Suppressor macrophage (primary cell): ENCODE data around the gene TRAM2.

Experiments
- DNase-seq, 4 experiments: peaks; one replicate each; pipeline ENCODE4 v3.0.0-alpha.2; 2020 to 2022

Gene TRAM2

DNA sequence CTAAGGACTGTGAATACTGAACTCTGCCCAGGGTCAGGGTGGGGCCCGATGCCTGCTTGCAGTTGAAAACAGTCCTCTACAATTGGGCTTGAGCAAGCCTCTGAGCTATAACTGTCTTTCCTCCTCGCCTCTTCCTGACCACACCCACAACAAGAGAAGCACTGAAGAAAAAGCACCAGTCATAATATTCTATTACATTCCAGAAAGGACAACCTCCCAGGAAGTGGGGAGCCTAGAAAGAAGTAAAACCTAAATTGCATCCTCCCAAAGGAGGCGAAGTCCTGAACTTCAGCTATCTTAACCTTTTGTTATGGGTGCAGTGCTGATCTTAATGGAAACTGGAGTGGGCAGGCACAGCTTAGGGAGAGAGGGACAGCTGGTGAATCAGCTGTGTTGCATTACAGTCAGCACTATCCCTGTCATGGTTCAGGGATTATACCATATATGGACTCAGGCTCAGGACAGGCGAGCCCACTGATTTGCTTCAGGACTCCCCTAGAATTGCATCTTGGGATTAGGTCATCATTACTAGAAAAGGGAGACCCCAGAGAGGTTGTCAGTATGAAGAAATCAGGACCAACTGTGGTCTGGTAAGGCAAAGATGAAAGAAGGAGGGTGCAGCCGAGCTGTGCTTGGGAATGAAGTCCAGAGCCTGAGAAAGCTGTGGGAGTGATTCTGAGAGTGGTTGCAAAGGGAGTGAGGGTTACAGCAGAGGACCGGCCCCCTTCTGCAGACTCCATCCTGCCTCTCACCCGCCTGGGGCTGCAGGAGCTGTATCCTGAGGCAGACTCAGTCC is 18.3 kb upstream of the TRAM2 start:
- peak; percentile 76 to 94 (median 82) for DNase-seq

- DNase-seq = no peak
These were observed 17.4 kb upstream of the TRAM2 start for GRCh38 chr6:52594221-52594620.

- no peak for DNase-seq
These were observed 15.0 kb upstream of the TRAM2 start for GRCh38 chr6:52591832-52592231.

GRCh38 chr6:52590152-52590891 is 13.5 kb upstream of the TRAM2 start:
- DNase-seq = peak in 3 of 4 experiments; percentile 15 to 64 (median 27)

DNA sequence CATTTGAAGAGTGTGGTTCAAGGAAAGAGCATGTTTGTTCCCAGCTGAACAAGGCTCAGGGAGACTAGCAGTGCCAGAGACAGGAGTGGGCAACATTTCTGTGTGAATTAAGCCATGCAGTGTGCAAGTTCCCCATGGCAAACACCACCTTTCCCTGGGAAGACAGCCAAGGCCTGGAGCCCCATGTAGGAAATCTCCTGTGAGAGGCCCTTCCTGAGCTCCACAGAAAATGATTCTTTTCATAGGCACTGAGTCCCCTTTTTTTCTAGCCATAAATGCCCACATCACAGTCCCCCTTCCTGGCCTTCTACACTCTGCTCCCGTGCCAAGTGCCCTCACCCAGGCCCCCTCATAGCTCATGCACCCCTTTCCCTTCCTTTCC is 11.8 kb upstream of the TRAM2 start:
- no peak for DNase-seq

GRCh38 chr6:52588087-52588709 is 11.3 kb upstream of the TRAM2 start:
- DNase-seq = peak in 3 of 4 experiments; percentile 32 to 45 (median 44)

DNA sequence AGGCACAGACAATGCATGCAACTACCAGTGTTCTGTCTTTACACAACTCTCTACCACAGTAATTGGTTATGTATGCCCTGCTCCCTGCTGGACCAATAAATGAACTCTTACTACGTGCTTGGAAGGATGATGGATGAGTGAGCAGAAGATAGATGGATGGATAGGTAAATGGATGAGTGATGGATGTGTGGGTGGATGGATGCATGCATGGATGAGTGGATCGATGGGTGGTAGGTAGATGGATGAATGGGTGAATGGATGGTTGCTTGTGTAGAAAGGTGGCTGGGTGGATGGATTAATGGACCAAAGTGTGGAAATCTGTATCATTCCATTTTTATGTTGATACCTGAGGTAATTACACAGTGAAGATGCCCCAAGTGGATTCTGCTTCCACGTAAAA is 10.1 kb upstream of the TRAM2 start:
- DNase-seq = no peak

DNA sequence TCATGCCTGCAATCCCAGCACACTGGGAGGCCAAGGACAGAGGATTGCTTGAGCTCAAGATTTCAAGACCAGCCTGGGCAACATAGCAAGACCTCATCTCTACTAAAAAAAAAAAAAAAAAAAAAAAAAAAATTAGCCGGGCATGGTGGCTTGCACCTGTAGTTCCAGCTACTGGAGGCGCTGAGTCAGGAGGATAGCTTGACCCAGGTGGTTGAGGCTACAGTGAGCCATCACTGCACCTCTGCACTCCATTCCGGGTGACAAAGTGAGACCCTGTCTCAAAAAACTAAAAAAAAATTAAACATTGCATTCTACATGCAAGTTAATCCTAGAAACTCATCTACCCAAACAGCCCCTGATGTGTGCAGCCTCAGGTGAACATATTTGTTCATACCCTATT is 7.3 kb upstream of the TRAM2 start:
- no peak for DNase-seq

GRCh38 chr6:52582996-52583395 is 6.1 kb upstream of the TRAM2 start:
- no peak for DNase-seq

GRCh38 chr6:52582446-52582845 is 5.6 kb upstream of the TRAM2 start:
- DNase-seq = no peak

DNA sequence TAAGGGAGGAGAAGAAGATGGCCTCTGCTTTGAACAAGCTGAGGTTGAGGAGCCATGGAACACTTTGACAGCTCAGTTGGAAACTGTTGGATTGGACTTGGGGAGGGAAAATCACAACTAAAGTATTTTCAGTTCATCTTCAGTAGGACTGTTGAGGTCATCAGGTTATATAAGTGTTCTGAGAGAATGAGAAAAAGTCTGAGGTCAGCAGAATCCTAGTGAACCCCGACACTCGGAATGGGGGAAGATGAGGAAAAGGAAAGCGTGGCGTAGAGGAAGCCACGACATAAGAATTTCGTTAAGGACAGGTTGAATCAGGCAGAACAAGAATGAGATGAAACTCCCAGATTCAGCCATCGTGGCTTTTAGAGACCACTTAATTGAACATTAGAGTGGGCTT is 4.0 kb upstream of the TRAM2 start:
- no peak for DNase-seq

- no peak for DNase-seq
These were observed 2.3 kb upstream of the TRAM2 start for GRCh38 chr6:52579006-52579660.

DNA sequence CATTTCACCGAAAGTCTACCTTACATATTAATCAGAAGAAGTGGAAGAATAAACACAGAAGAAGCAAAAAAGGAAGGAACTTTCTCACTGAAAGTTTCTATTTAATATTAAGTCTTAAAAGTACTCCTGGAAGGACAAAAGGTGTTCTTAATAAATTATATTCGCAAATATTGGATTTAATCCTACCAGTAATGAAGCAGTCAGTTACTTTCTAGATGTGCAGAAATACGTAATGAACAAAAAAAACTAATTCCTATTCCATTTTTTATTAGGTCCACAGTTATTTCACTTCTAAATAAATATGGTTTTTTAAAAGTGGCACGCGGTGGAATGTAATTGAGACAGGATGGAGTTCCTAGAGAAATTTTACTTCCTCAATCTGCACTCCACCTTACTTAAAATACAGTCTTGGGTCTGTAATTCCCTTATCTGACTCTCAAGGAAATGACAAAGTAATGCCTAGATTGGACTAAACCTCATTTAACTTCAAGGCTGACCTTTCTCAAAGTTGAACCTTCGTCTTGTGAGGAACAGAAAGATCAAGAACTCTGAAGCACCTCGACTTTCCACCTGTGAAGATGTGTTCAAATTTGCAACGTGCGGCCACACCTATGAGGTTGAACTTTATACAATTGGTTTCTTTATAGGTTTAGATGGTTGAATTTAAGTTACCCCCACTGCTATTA is 1.1 kb upstream of the TRAM2 start:
- peak in 3 of 4 experiments; percentile 20 to 43 (median 42) for DNase-seq

DNA sequence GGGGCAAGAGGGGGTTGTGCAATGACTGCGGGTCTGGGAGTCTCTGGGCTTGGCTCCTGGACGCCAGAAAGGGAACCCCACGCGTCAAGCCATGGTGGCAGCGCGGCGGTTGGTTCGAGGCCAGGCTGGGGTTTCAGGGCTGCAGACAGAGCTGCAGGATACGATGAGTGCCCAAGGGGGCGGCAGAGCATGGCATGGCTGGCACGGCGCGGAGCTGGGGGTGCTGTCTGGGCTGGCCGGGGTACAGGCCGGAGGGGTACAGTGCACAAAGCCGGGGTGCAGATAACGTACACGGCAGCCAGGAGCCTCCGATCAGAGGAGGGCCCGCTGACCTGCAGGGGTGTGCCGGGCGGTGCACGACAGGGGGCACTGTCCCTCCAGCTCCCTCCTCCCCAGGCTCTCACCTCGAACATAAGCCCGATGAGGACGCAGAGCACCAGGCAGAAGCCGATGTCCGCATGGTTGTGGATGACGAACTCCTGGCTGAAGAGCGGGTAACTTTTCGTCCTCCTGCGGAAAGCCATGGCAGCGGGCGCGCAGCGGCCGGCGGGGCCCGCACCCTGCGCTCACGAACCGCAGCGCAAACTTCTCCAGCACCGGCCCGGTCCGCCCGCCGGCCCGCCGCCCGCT is 353 bp downstream of the TRAM2 start:
- peak; percentile 62 to 83 (median 76) for DNase-seq

DNA sequence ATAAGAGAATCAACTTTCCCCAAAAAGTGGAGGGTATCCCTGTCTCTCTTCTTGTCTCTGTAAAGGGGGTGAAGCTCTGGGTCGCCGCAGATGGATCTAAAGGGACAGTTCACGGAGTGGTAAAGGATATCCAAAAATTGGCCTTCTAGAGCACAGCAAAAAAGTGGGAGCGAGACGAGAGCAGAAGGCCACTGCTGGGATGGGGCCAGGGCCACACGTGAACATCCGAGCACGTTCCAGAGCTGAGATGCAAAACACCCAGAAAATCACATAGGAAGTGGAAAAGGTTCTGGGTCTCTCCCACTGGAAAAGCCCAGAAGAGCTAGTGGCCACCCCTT is 837 bp downstream of the TRAM2 start:
- DNase-seq = no peak

GRCh38 chr6:52575502-52575892 is 1.4 kb downstream of the TRAM2 start:
- no peak for DNase-seq

- DNase-seq = peak; percentile 43 to 70 (median 67)
These were observed 2.0 kb downstream of the TRAM2 start for GRCh38 chr6:52574709-52575501.

DNA sequence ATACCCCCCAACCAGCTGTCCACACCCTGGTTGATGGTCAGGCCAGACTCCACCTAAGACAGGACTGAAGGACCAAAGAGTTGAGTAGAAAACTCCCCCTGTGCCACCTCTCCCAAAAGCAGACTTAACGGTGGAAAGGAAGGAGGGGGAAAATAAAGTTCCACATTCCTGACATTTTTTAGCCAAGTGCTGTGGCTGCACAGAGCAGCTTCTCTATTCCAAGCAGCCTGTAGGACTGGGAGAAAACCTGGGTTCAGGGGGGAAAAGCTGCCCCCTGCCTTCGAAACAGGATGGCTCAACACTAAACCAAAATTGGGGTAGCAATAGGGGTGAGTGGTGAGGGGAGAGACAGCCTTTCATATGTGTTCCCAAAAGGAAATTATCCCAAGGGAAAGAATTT is 3.6 kb downstream of the TRAM2 start:
- no peak for DNase-seq

- no peak for DNase-seq
These were observed 4.3 kb downstream of the TRAM2 start for GRCh38 chr6:52572536-52572935.

- no peak for DNase-seq
These were observed 5.6 kb downstream of the TRAM2 start for GRCh38 chr6:52571099-52571755.

DNA sequence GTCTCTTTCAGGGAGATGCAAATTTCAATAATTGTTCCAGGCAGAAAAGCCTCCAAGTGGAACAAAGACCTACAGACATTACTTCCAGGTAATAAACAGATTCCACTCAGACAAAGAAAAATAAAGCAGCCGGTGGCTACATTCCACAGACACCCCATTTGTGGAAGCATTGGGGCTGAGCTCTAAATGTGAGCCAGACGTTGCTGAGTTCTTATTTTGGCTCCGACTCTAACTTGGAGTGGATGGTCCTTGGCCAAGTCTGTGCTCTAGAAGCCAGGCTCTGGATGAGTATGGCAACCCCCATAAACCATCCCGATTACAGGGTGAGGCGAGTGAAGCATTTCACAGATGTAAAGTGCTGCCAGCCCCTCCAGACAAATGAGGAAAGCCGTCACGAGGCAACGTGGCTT is 6.6 kb downstream of the TRAM2 start:
- no peak for DNase-seq
